Keratinocyte (primary cell): ENCODE measurements around the gene MYBPC2. TPM values are rescaled to one million over a fixed set of nuclear protein-coding genes. Genes with fewer than 3 reads are reported as not detected.

Experiments used
- DNase-seq: peaks from one replicate; pipeline ENCODE4 v3.0.0-alpha.2; 2011; ENCODE audit warnings: low read depth, missing footprints, low spot score
- FAIRE-seq: peaks from 2 replicates; lab custom pipeline; 2011; peaks lifted over from hg19 to GRCh38; lab: Jason Lieb, UNC
- H2AFZ ChIP-seq: 2 replicates; pipeline ENCODE4 v1.6.0; 2012; ENCODE audit warnings: low read length, control low read depth, inconsistent platforms; ENCODE audit not compliant: control insufficient read depth
- H3K27ac ChIP-seq: 2 replicates; pipeline ENCODE4 v1.5.1; 2011; ENCODE audit warnings: low read length; ENCODE audit not compliant: control insufficient read depth, insufficient read depth
- H3K27me3 ChIP-seq: 3 replicates; pipeline ENCODE4 v1.6.0; 2011; ENCODE audit warnings: low read length; ENCODE audit not compliant: control insufficient read depth, insufficient read depth; ENCODE audit errors: extremely low read depth
- H3K36me3 ChIP-seq, 2 experiments: 2 replicates in 1 of 2; 3 replicates in 1 of 2; pipeline ENCODE4 v1.5.1; 2011; ENCODE audit warnings: low read length in 2 of 2, mild to moderate bottlenecking in 1 of 2; ENCODE audit not compliant: control insufficient read depth in 2 of 2, insufficient read depth in 2 of 2; ENCODE audit errors: extremely low read depth in 1 of 2
- H3K4me1 ChIP-seq: 3 replicates; pipeline ENCODE4 v1.5.1; 2011; ENCODE audit warnings: low read length; ENCODE audit not compliant: control insufficient read depth, insufficient read depth; ENCODE audit errors: extremely low read depth
- H3K4me2 ChIP-seq: 3 replicates; pipeline ENCODE4 v1.6.0; 2011; ENCODE audit warnings: low read depth, low read length; ENCODE audit not compliant: control insufficient read depth, insufficient read depth; ENCODE audit errors: extremely low read depth
- H3K4me3 ChIP-seq, 3 experiments: fragments of 200-600 bp in 1 of 3; sonication (generic) in 1 of 3; 2 replicates in 2 of 3; 3 replicates in 1 of 3; pipeline ENCODE4 v1.5.1; 2011 to 2016; ENCODE audit warnings: low read length in 3 of 3, mild to moderate bottlenecking in 3 of 3, control low read depth in 2 of 3, inconsistent platforms in 1 of 3, low read depth in 1 of 3, mixed read lengths in 1 of 3, mixed run types in 1 of 3, moderate library complexity in 1 of 3; ENCODE audit not compliant: control insufficient read depth in 2 of 3, insufficient read depth in 2 of 3; ENCODE audit errors: extremely low read depth in 1 of 3
- H3K79me2 ChIP-seq: 2 replicates; pipeline ENCODE4 v1.6.0; 2012; ENCODE audit warnings: low read length; ENCODE audit not compliant: control insufficient read depth, insufficient read depth
- H3K9ac ChIP-seq: 3 replicates; pipeline ENCODE4 v1.6.0; 2011; ENCODE audit warnings: low read length; ENCODE audit not compliant: control insufficient read depth, insufficient read depth; ENCODE audit errors: extremely low read depth
- H3K9me1 ChIP-seq: 3 replicates; pipeline ENCODE4 v1.6.0; 2011; ENCODE audit warnings: low read length; ENCODE audit not compliant: control insufficient read depth, insufficient read depth; ENCODE audit errors: extremely low read depth
- H3K9me3 ChIP-seq: 2 replicates; pipeline ENCODE4 v1.5.1; 2012; ENCODE audit warnings: low read depth, low read length; ENCODE audit not compliant: control insufficient read depth
- H4K20me1 ChIP-seq: 3 replicates; pipeline ENCODE4 v1.6.0; 2011; ENCODE audit warnings: low read length; ENCODE audit not compliant: control insufficient read depth, insufficient read depth; ENCODE audit errors: extremely low read depth
- EZH2 ChIP-seq: IDR thresholded peaks from one replicate; pipeline ENCODE4 v1.6.1; 2012; ENCODE audit warnings: inconsistent platforms, mild to moderate bottlenecking, low read length, moderate library complexity
- dilution Hi-C: fragments of 300-500 bp; cut with MboI; formaldehyde crosslinking; loops from one replicate; pipeline ENCODE4 v1.7.0; 2020; ENCODE audit warnings: low sequenced_read_pairs; ENCODE audit not compliant: extremely low pct_ligation_motif_present
- polyA plus RNA-seq, 5 experiments: library from polyadenylated mRNA; depleted of rRNA in 3 of 5; stranded (reverse) in 3 of 5; stranded (forward) in 1 of 5; unstranded in 1 of 5; fragments of >200 nt; gene quantifications; 1 replicate in 1 of 5; 2 replicates in 3 of 5; 3 replicates in 1 of 5; pipeline versions ENCODE4 v1.2.1 to v1.2.3, GENCODE V29; 2011 to 2012; ENCODE audit warnings: missing spikeins in 2 of 5, low read depth in 1 of 5, low replicate concordance in 1 of 5
- TF ChIP-seq, protein P1 (sequence below), 3 experiments: IDR thresholded peaks in 1 of 3; conservative IDR thresholded peaks in 1 of 3; optimal IDR thresholded peaks in 1 of 3; 2 replicates in 2 of 3; 3 replicates in 1 of 3; pipeline versions ENCODE3 to v1.5.1; 2011; ENCODE audit warnings: low read length in 3 of 3, mild to moderate bottlenecking in 3 of 3, moderate library complexity in 2 of 3, control low read depth in 1 of 3, inconsistent platforms in 1 of 3; ENCODE audit not compliant: insufficient read depth in 2 of 3; ENCODE audit errors: extremely low read depth in 1 of 3

The MYBPC2 gene
- polyA plus RNA-seq, 1 donor (not counting 4 experiments of a cell fraction or from before 2014, with no cell fraction given) = not detected

DNA sequence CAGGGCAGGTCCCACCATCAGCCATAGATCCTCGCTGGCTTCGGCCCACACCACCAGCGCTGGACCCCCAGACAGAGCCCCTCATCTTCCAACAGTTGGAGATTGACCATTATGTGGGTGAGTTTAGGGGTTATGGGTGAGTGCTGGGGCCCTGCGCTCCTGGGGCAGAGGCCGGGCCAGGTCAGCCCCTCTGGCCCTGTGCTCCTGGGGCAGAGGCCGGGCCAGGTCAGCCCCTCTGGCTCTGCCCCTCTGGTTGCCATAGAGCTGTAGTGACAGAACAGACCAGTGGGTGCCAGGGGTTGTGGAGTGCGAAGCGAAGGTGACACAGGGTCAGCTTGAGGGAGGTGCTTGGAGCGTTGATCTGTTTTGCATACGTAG is 33.3 kb upstream of the MYBPC2 start:
- TF ChIP-seq, protein P1, sequence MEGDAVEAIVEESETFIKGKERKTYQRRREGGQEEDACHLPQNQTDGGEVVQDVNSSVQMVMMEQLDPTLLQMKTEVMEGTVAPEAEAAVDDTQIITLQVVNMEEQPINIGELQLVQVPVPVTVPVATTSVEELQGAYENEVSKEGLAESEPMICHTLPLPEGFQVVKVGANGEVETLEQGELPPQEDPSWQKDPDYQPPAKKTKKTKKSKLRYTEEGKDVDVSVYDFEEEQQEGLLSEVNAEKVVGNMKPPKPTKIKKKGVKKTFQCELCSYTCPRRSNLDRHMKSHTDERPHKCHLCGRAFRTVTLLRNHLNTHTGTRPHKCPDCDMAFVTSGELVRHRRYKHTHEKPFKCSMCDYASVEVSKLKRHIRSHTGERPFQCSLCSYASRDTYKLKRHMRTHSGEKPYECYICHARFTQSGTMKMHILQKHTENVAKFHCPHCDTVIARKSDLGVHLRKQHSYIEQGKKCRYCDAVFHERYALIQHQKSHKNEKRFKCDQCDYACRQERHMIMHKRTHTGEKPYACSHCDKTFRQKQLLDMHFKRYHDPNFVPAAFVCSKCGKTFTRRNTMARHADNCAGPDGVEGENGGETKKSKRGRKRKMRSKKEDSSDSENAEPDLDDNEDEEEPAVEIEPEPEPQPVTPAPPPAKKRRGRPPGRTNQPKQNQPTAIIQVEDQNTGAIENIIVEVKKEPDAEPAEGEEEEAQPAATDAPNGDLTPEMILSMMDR (optimal IDR thresholded peaks at IDR 0.05 in 1 of 3, IDR thresholded peaks at IDR 0.05 in 1 of 3, conservative IDR thresholded peaks at IDR 0.05 in 1 of 3; ENCODE audit: extremely low read depth in 1 of 3, insufficient read depth in 2 of 3, low read length in 3 of 3) = no peak
- no peak for TF ChIP-seq EZH2
- dilution Hi-C loops = no loop called here
- FAIRE-seq = no peak

DNA sequence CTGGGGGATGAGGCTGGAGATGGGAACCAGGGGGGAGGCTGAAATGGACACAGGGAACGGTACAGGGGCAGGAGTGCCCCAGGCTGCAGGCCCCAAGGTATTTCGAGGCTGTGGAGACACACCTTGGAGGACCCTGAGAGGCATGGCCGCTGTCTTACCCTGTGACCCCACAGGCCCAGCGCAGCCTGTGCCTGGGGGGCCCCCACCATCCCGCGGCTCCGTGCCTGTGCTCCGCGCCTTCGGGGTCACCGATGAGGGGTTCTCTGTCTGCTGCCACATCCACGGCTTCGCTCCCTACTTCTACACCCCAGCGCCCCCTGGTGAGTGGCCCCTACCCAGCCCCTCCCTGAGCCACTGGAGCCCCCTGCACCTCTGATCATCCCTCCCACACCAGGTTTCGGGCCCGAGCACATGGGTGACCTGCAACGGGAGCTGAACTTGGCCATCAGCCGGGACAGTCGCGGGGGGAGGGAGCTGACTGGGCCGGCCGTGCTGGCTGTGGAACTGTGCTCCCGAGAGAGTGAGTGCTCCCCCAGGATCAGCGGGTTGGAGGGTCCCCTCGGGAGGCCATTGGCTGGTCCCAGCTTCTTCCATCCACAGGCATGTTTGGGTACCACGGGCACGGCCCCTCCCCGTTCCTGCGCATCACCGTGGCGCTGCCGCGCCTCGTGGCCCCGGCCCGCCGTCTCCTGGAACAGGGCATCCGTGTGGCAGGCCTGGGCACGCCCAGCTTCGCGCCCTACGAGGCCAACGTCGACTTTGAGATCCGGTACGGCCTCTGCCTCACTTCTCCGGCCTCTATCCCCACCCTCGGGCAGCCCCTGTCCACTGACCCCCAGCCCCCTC is 30.9 kb upstream of the MYBPC2 start:
- no peak overlapping the region for H2AFZ ChIP-seq
- H3K27me3 ChIP-seq = no peaks in the 10 kb centered on the region
- H3K36me3 ChIP-seq = peaks cover 0 to 11% of the 10 kb centered on the region in 2 experiments
- no peaks in the 10 kb centered on the region for H3K9me1 ChIP-seq
- DNase-seq = no peak
- no peaks in the 10 kb centered on the region for H3K9me3 ChIP-seq
- dilution Hi-C loops = no loop called here
- no peaks in the 10 kb centered on the region for H3K4me1 ChIP-seq
- H3K9ac ChIP-seq = no peak overlapping the region
- peaks cover 6% of the 10 kb centered on the region for H3K79me2 ChIP-seq
- FAIRE-seq = no peak
- H3K4me2 ChIP-seq = no peak overlapping the region
- no peak overlapping the region for H3K4me3 ChIP-seq
- H3K27ac ChIP-seq = no peak overlapping the region
- TF ChIP-seq, protein P1 (optimal IDR thresholded peaks at IDR 0.05 in 1 of 3, IDR thresholded peaks at IDR 0.05 in 1 of 3, conservative IDR thresholded peaks at IDR 0.05 in 1 of 3; ENCODE audit: extremely low read depth in 1 of 3, insufficient read depth in 2 of 3, low read length in 3 of 3) = no peak
- TF ChIP-seq EZH2 = no peak
- no peaks in the 10 kb centered on the region for H4K20me1 ChIP-seq

More for the DNA sequence above, 33.3 kb upstream of the MYBPC2 start:
- Histone ChIP-seq H3K27me3 (no peaks in the 10 kb centered on the region), H3K4me1 (no peaks in the 10 kb centered on the region), H3K4me2 (no peak overlapping the region), H3K9me3 (no peaks in the 10 kb centered on the region), H4K20me1 (no peaks in the 10 kb centered on the region), H3K9me1 (no peaks in the 10 kb centered on the region), H3K4me3 (no peak overlapping the region), H3K36me3 (peaks cover 0 to 8% of the 10 kb centered on the region in 2 experiments), H3K9ac (no peak overlapping the region), H3K27ac (no peak overlapping the region), H2AFZ (no peak overlapping the region), H3K79me2 (peaks cover 10% of the 10 kb centered on the region)
- no peak for DNase-seq
